GM19238 (cell line): ENCODE measurements around the gene SFXN4.
A peak's percentile ranks its signal among the peaks of the same experiment; 100 is the strongest.

ENCODE experiments used
- DNase-seq: peaks from one replicate; pipeline ENCODE4 v3.0.0; 2011; ENCODE audit warnings: low spot score; ENCODE audit not compliant: insufficient read length

Gene SFXN4

GRCh38 chr10:119165171-119166117 lies at the start of gene SFXN4:
TSS of gene SFXN4 (minus strand) at chr10:119165714. CDS start at chr10:119165647, 67 bp downstream.
- peak; percentile 78 for DNase-seq

- no peak for DNase-seq
Measured at GRCh38 chr10:119211625-119212441, 46.3 kb upstream of the SFXN4 start.

- DNase-seq: no peak
Measured at GRCh38 chr10:119211176-119211575, 45.7 kb upstream of the SFXN4 start.

- DNase-seq: no peak
Measured at GRCh38 chr10:119210633-119211032, 45.1 kb upstream of the SFXN4 start.

GRCh38 chr10:119209736-119210355 lies 44.3 kb upstream of the SFXN4 start:
- DNase-seq: no peak

- no peak for DNase-seq
Measured at GRCh38 chr10:119209035-119209735, 43.7 kb upstream of the SFXN4 start.

- no peak for DNase-seq
Measured at GRCh38 chr10:119208553-119208940, 43.0 kb upstream of the SFXN4 start.

- DNase-seq: no peak
Measured at GRCh38 chr10:119207713-119208552, 42.4 kb upstream of the SFXN4 start.

GRCh38 chr10:119207366-119207666 lies 41.8 kb upstream of the SFXN4 start, which contains the start of gene GRK5:
TSS of gene GRK5 (plus strand) at chr10:119207571. CDS start at chr10:119207918, 347 bp downstream.
- DNase-seq: peak; percentile 96

- peak; percentile 77 for DNase-seq
Measured at GRCh38 chr10:119206603-119207365, 41.3 kb upstream of the SFXN4 start.

- DNase-seq: peak; percentile 64
Measured at GRCh38 chr10:119205894-119206602, 40.5 kb upstream of the SFXN4 start.

GRCh38 chr10:119203006-119203405 lies 37.5 kb upstream of the SFXN4 start:
- no peak for DNase-seq

GRCh38 chr10:119201233-119201632 lies 35.7 kb upstream of the SFXN4 start:
- no peak for DNase-seq

- peak; percentile 32 for DNase-seq
Measured at GRCh38 chr10:119199231-119199992, 33.9 kb upstream of the SFXN4 start.

GRCh38 chr10:119198438-119198837 lies 32.9 kb upstream of the SFXN4 start:
- no peak for DNase-seq

GRCh38 chr10:119197921-119198320 lies 32.4 kb upstream of the SFXN4 start:
- DNase-seq: no peak

GRCh38 chr10:119191881-119192280 lies 26.4 kb upstream of the SFXN4 start:
- no peak for DNase-seq
